GM23248 (cell line): ENCODE data around the gene TPCN1.

Source experiments
- EZH2 ChIP-seq: fragments of 200-600 bp; sonication (generic); IDR thresholded peaks from 2 replicates; pipeline ENCODE4 v1.6.1; 2018; ENCODE audit warnings: antibody characterized with exemption, mild to moderate bottlenecking; ENCODE audit not compliant: insufficient read depth, poor library complexity, severe bottlenecking
- EZH2phosphoT487 ChIP-seq: fragments of 200-600 bp; sonication (generic); IDR thresholded peaks from 2 replicates; pipeline ENCODE4 v1.6.1; 2018; ENCODE audit warnings: antibody characterized with exemption, moderate library complexity, mild to moderate bottlenecking, low read depth; ENCODE audit not compliant: insufficient read depth

DNA sequence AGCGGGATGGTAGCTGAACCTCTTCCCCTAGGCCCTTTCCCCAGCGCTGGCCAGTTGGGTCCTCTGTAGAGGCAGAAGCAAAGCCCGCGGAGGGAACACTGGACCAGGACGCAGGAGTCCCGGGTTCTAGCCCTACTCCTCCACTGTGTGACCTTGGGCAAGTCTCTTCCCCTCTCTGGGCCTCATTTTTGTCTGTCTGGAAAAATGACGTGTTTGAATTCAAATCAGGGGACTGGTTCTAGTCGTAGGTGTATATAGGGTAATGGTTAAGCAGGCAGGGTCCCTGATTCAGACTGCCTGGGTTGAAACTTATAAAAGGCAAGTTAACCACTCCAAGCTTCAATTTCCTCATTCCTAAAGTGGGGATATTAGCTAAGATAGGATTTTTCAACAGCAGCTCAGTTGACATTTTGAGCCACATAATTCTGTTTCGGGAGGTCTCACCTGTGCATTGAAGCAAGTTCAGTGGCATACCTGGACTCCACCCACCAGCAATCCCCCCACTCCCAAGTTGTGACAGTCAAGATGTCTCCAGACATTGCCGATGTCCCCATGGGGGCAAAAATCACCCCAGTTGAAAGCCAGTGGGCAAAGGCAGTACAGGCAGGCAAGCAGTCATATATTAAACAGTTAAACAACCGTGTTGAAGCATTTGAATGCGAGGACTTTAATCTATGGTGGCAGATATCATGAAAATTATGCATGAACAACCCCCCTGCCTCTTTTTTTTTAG lies 899 bp downstream of the TPCN1 start:
- TF ChIP-seq EZH2phosphoT487 (no peak), EZH2 (no peak)
